AG09319 (cell line): ENCODE measurements around the gene XPC.

Experiments used
- DNase-seq: peaks from one replicate; pipeline ENCODE4 v3.0.0-alpha.2; 2010; ENCODE audit warnings: low read depth; ENCODE audit errors: extremely low read depth
- TF ChIP-seq, protein P1 (sequence below): IDR thresholded peaks from 2 replicates; pipeline ENCODE4 v1.5.1; 2011; ENCODE audit warnings: low read depth, mild to moderate bottlenecking, inconsistent platforms, low read length, moderate library complexity

Gene XPC

DNA sequence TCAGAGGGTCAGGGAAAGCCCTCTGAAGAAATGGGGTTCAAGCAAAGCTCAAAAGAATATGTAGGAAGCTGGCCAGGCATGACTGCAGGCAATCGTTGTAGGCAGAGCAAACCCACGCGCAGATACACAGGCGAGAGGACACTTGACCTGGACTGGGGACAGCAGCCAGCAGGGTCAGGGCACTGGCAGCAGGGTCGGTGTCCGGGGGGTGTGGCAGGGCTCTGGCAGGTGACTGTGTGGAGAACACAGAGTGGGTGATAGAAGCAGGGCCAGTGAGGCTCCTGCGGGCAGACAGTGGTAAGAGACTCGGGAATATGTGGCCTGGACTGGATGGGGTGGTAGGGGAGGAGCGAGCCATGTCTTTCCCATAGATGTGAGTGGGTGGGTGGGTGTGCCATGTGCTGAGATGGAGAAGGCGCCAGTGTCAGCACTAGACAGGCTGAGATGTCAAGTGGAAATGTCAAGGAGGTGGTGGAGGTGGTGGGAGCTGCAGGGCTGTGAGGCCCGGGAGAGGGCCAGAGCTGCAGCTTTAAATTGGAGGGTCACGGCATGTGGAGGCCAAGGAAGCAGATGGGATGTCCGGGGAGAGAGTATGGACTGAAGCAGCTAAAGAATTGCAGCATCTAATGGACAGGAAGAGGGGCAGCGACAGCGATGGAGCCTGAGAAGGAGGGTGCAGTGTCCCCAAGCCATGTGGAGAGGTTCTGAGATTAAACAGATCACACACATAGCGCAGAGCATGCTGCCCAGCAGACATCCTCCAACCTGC, 40.1 kb downstream of the XPC start:
- TF ChIP-seq, protein P1, sequence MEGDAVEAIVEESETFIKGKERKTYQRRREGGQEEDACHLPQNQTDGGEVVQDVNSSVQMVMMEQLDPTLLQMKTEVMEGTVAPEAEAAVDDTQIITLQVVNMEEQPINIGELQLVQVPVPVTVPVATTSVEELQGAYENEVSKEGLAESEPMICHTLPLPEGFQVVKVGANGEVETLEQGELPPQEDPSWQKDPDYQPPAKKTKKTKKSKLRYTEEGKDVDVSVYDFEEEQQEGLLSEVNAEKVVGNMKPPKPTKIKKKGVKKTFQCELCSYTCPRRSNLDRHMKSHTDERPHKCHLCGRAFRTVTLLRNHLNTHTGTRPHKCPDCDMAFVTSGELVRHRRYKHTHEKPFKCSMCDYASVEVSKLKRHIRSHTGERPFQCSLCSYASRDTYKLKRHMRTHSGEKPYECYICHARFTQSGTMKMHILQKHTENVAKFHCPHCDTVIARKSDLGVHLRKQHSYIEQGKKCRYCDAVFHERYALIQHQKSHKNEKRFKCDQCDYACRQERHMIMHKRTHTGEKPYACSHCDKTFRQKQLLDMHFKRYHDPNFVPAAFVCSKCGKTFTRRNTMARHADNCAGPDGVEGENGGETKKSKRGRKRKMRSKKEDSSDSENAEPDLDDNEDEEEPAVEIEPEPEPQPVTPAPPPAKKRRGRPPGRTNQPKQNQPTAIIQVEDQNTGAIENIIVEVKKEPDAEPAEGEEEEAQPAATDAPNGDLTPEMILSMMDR, result no peak
- no peak for DNase-seq

DNA sequence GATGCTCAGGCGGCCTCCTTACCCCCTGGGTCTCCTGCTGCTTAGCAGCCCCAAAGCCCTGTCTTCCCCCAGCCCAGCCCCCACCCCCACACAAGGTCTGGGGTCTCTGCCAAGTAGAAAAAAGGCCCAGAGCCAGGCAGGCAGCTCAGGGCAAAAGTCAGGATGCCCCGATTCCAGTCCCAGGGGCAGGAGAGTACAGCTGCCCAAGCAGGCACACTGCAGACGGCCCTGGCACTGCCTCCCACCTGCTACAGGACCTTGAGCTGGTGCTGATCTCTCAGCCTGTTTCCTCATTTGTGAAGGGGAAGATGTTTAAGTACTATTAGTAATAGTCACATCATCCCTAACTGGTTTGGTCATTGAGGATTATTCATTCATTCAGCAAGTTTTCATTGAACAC, 41.0 kb downstream of the XPC start:
- TF ChIP-seq, protein P1, result no peak

DNA sequence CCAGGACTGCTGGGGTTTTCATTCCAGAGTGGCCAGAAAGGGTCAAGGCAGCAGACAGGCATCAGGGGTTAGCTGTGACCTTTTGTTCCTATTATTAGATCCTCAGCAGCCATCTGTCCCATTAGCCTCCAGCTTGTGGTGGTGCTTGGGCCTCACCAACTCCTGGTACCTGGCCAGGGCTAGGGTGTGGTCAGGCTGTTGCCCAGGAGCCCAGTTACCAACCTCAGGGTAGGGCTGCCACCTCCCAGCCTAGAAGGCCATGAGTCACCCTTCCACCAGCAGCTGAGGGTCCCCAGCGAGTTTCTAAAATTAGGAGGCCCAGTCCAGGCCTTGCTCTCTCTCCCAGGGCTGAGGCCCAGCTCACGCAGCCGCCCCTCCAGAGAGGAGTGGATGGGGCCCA, 41.4 kb downstream of the XPC start:
- no peak for DNase-seq
- TF ChIP-seq, protein P1, result no peak

More for the DNA sequence above, 41.0 kb downstream of the XPC start:
- no peak for DNase-seq

DNA sequence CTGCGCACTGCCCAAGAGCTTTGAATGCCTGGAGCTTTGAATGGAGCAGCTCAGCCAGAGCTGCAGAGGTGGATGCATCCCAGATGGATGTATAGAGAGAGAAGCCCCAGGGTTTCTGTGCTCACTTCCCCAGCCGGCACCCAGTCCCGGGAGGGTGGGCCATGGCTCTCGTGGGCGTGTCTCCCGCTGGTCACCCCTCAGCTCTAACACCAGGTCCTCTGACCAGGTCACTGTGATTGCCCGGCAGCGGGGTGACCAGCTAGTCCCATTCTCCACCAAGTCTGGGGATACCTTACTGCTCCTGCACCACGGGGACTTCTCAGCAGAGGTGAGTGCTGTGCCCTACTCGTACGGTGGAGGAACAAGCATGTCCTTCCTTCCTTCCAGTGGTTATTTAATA, 42.8 kb downstream of the XPC start:
- DNase-seq, result no peak
- TF ChIP-seq, protein P1, result no peak

DNA sequence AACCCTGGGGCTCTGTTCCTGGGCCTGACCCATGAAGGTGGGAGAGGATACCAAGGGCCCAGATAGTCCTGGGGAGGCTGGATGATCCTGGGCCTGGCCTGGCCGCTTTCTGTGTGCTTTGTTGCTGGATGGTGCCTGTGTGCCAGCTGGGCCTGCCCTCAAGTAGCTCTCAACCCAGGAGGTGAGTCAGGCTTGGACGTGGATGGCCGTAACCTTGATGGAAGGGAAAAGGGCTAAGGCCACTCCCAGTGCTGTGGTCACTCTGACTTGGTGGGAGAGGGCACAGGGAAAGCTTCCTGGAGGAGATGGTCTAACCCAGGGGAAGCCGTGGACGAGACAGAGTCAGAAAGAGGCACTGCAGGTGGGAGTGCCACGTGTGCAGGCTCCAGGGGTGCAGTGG, 44.1 kb downstream of the XPC start:
- no peak for DNase-seq
- TF ChIP-seq, protein P1, result no peak

DNA sequence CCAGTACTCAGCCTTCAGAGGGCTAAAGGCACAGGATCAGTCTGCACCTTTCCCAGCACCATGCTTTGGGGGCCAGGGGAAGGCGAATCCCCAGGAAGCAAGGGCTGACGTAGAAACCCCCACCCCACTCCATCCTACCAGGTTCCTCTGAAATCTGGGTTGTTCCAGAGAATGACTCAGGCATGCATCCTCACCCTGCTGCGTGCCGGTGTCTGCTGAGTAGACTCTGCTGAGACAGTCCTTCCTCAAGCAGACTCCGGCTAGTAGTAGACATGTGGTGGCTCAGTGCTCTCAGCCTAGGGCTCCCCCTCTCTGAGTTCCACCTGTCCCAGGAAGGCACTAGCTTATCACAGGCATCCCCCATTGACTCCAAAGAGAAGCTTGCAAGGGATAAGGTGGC, 44.5 kb downstream of the XPC start:
- no peak for DNase-seq
- TF ChIP-seq, protein P1, result no peak

DNA sequence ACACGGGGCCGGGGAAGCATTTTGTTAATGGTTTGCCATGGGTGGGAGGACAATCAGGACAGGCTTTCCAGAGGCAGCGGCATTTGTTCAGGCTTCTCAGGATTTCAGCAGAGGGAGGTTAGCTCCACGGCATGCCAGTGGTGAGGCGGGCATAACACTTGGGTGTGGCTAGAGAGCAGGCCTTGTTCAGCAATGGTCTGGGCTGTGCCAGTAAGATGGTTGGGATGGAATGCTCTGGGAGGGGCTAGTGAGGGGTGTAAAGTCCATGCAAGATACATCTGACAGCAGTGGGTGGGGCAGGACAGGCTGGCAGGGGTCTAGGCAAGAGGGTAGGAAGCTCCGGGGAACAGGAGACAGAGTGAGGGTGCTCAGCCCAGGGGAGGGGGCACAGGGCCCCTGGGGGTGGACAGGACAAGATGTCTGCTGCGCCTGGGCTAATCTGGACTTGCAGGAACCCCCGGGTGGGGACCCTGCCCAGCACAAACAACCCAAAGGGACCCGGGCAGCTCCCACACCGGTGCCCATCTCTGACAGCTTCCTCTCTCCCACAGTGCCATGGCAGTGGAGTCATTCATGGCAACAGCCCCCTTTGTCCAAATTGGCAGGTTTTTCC, 45.1 kb downstream of the XPC start:
- TF ChIP-seq, protein P1, result no peak
- no peak for DNase-seq
